Astrocyte of the cerebellum (primary cell): ENCODE data around the gene LAMB3.

Source experiments
- DNase-seq: peaks from one replicate; pipeline ENCODE4 v3.0.0-alpha.2; 2011; ENCODE audit warnings: low read depth
- H3K4me3 ChIP-seq: 2 replicates; pipeline ENCODE4 v1.5.1; 2011; ENCODE audit warnings: mild to moderate bottlenecking, low read depth, low read length, moderate library complexity
- in situ Hi-C: cut with HindIII; loops from 2 replicates; pipeline ENCODE4 v1.10.0; 2017; ENCODE audit warnings: low sequenced_read_pairs
- TF ChIP-seq, protein P1 (sequence below): IDR thresholded peaks from 2 replicates; pipeline ENCODE4 v1.5.1; 2012; ENCODE audit warnings: low read length, low read depth, moderate library complexity, mild to moderate bottlenecking; ENCODE audit errors: missing control alignments

LAMB3 gene

DNA sequence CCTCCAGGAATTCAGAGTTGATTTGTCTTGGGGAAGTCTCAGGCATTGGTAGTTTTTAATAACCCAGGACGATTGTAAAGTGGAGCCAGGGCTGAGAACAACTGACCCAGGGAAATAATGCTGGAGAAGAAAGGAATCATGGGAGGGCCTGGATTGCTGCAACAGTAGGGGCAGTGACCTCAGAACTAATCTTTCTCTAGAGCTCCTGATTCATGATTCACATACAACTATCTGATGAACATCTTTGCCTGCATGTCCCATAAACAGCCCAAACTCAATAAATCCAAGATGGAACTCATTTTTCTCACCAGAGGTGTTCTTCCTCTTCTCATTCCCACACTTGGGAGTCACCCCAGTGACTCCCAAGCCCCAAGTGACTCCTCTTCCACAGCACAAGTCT lies 14.9 kb upstream of the LAMB3 start:
- TF ChIP-seq, protein P1, sequence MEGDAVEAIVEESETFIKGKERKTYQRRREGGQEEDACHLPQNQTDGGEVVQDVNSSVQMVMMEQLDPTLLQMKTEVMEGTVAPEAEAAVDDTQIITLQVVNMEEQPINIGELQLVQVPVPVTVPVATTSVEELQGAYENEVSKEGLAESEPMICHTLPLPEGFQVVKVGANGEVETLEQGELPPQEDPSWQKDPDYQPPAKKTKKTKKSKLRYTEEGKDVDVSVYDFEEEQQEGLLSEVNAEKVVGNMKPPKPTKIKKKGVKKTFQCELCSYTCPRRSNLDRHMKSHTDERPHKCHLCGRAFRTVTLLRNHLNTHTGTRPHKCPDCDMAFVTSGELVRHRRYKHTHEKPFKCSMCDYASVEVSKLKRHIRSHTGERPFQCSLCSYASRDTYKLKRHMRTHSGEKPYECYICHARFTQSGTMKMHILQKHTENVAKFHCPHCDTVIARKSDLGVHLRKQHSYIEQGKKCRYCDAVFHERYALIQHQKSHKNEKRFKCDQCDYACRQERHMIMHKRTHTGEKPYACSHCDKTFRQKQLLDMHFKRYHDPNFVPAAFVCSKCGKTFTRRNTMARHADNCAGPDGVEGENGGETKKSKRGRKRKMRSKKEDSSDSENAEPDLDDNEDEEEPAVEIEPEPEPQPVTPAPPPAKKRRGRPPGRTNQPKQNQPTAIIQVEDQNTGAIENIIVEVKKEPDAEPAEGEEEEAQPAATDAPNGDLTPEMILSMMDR: no peak
- in situ Hi-C loops: no loop called here
- no peak overlapping the region for H3K4me3 ChIP-seq
- no peak for DNase-seq

DNA sequence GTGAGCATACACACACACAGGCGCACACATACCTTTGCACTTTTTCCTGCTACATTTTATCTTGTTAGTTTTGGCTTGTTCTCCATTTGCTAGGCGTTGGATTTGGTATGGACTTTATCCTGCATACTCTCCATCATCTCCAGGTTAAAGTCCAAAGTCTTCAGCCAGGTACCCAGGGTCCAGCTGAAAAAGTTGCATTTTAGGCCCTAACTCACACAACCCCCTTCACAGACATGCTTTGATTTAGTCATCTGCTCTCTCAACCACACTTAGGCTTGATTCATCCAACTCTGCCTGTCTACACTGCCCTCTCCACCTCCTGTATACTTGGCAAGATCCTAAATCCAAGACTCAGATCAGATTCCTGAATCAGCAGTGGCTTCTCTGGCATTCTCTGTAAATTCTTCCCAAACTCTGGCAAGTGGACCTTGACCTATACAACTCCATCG lies 10.7 kb upstream of the LAMB3 start:
- TF ChIP-seq, protein P1: no peak
- in situ Hi-C loops: no loop called here
- DNase-seq: no peak
- no peak overlapping the region for H3K4me3 ChIP-seq

DNA sequence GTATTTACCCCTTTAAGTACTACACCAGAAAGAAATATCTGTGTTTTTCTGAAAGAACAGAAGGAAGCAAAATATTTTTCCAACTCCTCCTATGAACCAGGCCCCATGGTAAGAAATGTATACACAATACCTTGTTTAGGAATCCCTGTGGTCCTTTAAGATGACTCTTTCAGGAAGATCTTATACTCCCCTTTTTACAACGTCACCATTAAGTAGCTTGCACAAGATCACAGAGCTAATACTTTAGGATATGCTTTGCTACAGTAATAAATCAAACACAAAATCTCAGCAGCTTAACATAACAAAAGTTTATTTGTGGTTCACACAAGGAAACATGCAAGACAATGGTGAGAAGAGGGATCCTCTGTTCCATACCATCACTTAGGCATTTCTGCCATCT lies 8.8 kb upstream of the LAMB3 start:
- in situ Hi-C loops: no loop called here
- H3K4me3 ChIP-seq: no peak overlapping the region
- DNase-seq: no peak
- TF ChIP-seq, protein P1: no peak

DNA sequence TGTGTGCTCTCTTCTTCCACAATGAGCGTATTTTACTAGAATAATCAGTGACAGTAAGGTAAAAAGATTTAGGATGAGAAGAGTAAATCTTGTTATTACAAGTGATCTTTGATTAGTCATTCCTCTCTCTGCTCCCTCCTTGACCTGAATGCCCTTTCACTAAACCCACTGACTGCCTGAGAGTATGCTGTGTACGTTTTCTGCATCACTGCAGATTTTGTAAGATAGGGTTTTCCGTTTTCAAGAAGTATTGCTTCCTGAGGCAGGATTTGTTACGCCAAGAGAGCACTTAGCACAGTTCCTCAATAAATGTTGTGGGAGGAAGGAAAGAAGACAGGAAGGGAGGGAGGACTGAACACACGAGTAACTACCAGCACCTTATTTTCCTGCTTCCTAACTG lies 7.7 kb upstream of the LAMB3 start:
- TF ChIP-seq, protein P1: no peak
- DNase-seq: no peak
- H3K4me3 ChIP-seq: no peak overlapping the region
- in situ Hi-C loops: no loop called here

GRCh38 chr1:209657918-209658317 lies 5.7 kb upstream of the LAMB3 start:
- no peak for DNase-seq
- TF ChIP-seq, protein P1: no peak
- no peak overlapping the region for H3K4me3 ChIP-seq
- in situ Hi-C loops: no loop called here

DNA sequence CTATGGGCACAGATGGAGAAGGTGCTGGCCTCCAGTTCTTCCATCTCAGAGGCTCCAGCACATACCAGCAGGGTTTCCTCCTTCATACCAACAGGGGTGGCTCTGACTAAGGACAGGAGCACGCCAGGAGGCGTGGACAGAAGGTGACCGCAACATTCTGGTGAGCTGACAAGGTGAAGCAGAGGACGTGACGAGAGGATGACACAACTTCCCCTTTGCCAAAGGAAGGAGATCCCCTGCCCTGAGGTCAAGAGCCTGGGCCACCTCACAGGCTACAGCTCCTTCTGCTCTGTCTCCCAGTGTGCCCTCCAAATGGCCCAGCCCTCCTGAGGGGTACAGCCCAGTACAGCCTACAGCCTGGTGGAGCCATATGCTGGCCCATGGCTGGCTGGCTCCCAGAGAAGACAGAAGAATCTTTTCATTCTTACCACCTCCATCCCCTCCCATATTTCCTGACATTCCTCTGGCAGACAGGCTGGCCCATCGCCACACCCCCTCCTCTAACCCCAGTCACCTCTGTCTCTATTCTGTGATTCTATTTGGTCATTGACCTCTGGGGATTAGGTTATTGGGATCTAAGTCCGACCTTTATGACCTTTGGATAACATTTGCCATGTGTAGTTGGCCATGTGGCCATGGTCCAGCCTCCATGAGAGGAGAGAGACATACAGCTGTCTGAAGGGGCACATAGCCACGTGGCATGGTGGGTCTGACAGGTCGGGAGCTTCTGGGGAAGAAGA lies 5.1 kb upstream of the LAMB3 start:
- no peak for DNase-seq
- TF ChIP-seq, protein P1: no peak
- in situ Hi-C loops: no loop called here
- no peak overlapping the region for H3K4me3 ChIP-seq
